Keratinocyte (primary cell): ENCODE measurements around the gene FAM136A. TPM values are rescaled to one million over a fixed set of nuclear protein-coding genes. Genes with fewer than 3 reads are reported as not detected.

Source experiments
- DNase-seq: peaks from one replicate; pipeline ENCODE4 v3.0.0-alpha.2; 2011; ENCODE audit warnings: low read depth, missing footprints, low spot score
- FAIRE-seq: peaks from 2 replicates; lab custom pipeline; 2011; peaks lifted over from hg19 to GRCh38; lab: Jason Lieb, UNC
- H2AFZ ChIP-seq: 2 replicates; pipeline ENCODE4 v1.6.0; 2012; ENCODE audit warnings: low read length, control low read depth, inconsistent platforms; ENCODE audit not compliant: control insufficient read depth
- H3K27ac ChIP-seq: 2 replicates; pipeline ENCODE4 v1.5.1; 2011; ENCODE audit warnings: low read length; ENCODE audit not compliant: control insufficient read depth, insufficient read depth
- H3K27me3 ChIP-seq: 3 replicates; pipeline ENCODE4 v1.6.0; 2011; ENCODE audit warnings: low read length; ENCODE audit not compliant: control insufficient read depth, insufficient read depth; ENCODE audit errors: extremely low read depth
- H3K36me3 ChIP-seq, 2 experiments: 2 replicates in 1 of 2; 3 replicates in 1 of 2; pipeline ENCODE4 v1.5.1; 2011; ENCODE audit warnings: low read length in 2 of 2, mild to moderate bottlenecking in 1 of 2; ENCODE audit not compliant: control insufficient read depth in 2 of 2, insufficient read depth in 2 of 2; ENCODE audit errors: extremely low read depth in 1 of 2
- H3K4me1 ChIP-seq: 3 replicates; pipeline ENCODE4 v1.5.1; 2011; ENCODE audit warnings: low read length; ENCODE audit not compliant: control insufficient read depth, insufficient read depth; ENCODE audit errors: extremely low read depth
- H3K4me2 ChIP-seq: 3 replicates; pipeline ENCODE4 v1.6.0; 2011; ENCODE audit warnings: low read depth, low read length; ENCODE audit not compliant: control insufficient read depth, insufficient read depth; ENCODE audit errors: extremely low read depth
- H3K4me3 ChIP-seq, 3 experiments: fragments of 200-600 bp in 1 of 3; sonication (generic) in 1 of 3; 2 replicates in 2 of 3; 3 replicates in 1 of 3; pipeline ENCODE4 v1.5.1; 2011 to 2016; ENCODE audit warnings: low read length in 3 of 3, mild to moderate bottlenecking in 3 of 3, control low read depth in 2 of 3, inconsistent platforms in 1 of 3, low read depth in 1 of 3, mixed read lengths in 1 of 3, mixed run types in 1 of 3, moderate library complexity in 1 of 3; ENCODE audit not compliant: control insufficient read depth in 2 of 3, insufficient read depth in 2 of 3; ENCODE audit errors: extremely low read depth in 1 of 3
- H3K79me2 ChIP-seq: 2 replicates; pipeline ENCODE4 v1.6.0; 2012; ENCODE audit warnings: low read length; ENCODE audit not compliant: control insufficient read depth, insufficient read depth
- H3K9ac ChIP-seq: 3 replicates; pipeline ENCODE4 v1.6.0; 2011; ENCODE audit warnings: low read length; ENCODE audit not compliant: control insufficient read depth, insufficient read depth; ENCODE audit errors: extremely low read depth
- H3K9me1 ChIP-seq: 3 replicates; pipeline ENCODE4 v1.6.0; 2011; ENCODE audit warnings: low read length; ENCODE audit not compliant: control insufficient read depth, insufficient read depth; ENCODE audit errors: extremely low read depth
- H3K9me3 ChIP-seq: 2 replicates; pipeline ENCODE4 v1.5.1; 2012; ENCODE audit warnings: low read depth, low read length; ENCODE audit not compliant: control insufficient read depth
- H4K20me1 ChIP-seq: 3 replicates; pipeline ENCODE4 v1.6.0; 2011; ENCODE audit warnings: low read length; ENCODE audit not compliant: control insufficient read depth, insufficient read depth; ENCODE audit errors: extremely low read depth
- CTCF ChIP-seq, 3 experiments: IDR thresholded peaks in 1 of 3; conservative IDR thresholded peaks in 1 of 3; optimal IDR thresholded peaks in 1 of 3; 2 replicates in 2 of 3; 3 replicates in 1 of 3; pipeline versions ENCODE3 to v1.5.1; 2011; ENCODE audit warnings: low read length in 3 of 3, mild to moderate bottlenecking in 3 of 3, moderate library complexity in 2 of 3, control low read depth in 1 of 3, inconsistent platforms in 1 of 3; ENCODE audit not compliant: insufficient read depth in 2 of 3; ENCODE audit errors: extremely low read depth in 1 of 3
- EZH2 ChIP-seq: IDR thresholded peaks from one replicate; pipeline ENCODE4 v1.6.1; 2012; ENCODE audit warnings: inconsistent platforms, mild to moderate bottlenecking, low read length, moderate library complexity
- dilution Hi-C: fragments of 300-500 bp; cut with MboI; formaldehyde crosslinking; loops from one replicate; pipeline ENCODE4 v1.7.0; 2020; ENCODE audit warnings: low sequenced_read_pairs; ENCODE audit not compliant: extremely low pct_ligation_motif_present
- polyA plus RNA-seq, 5 experiments: library from polyadenylated mRNA; depleted of rRNA in 3 of 5; stranded (reverse) in 3 of 5; stranded (forward) in 1 of 5; unstranded in 1 of 5; fragments of >200 nt; gene quantifications; 1 replicate in 1 of 5; 2 replicates in 3 of 5; 3 replicates in 1 of 5; pipeline versions ENCODE4 v1.2.1 to v1.2.3, GENCODE V29; 2011 to 2012; ENCODE audit warnings: missing spikeins in 2 of 5, low read depth in 1 of 5, low replicate concordance in 1 of 5

The FAM136A gene
- polyA plus RNA-seq, 1 donor (not counting 4 experiments of a cell fraction or from before 2014, with no cell fraction given), result 35.8 TPM

GRCh38 chr2:70340075-70340474, 38.2 kb upstream of the FAM136A start:
- H3K9me1 ChIP-seq, result no peaks in the 10 kb centered on the region
- H3K9ac ChIP-seq, result no peak overlapping the region
- dilution Hi-C loops, result no loop called here
- no peak overlapping the region for H3K4me3 ChIP-seq
- no peak overlapping the region for H3K27ac ChIP-seq
- H2AFZ ChIP-seq, result no peak overlapping the region
- FAIRE-seq (no peak), DNase-seq (no peak)
- no peak for TF ChIP-seq EZH2
- TF ChIP-seq CTCF (optimal IDR thresholded peaks at IDR 0.05 in 1 of 3, IDR thresholded peaks at IDR 0.05 in 1 of 3, conservative IDR thresholded peaks at IDR 0.05 in 1 of 3; ENCODE audit: extremely low read depth in 1 of 3, insufficient read depth in 2 of 3, low read length in 3 of 3), result no peak
- no peaks in the 10 kb centered on the region for H4K20me1 ChIP-seq
- no peaks in the 10 kb centered on the region for H3K27me3 ChIP-seq
- H3K36me3 ChIP-seq, result no peaks in the 10 kb centered on the region
- H3K4me1 ChIP-seq, result peaks cover 40% of the 10 kb centered on the region
- no peaks in the 10 kb centered on the region for H3K9me3 ChIP-seq
- H3K79me2 ChIP-seq, result no peaks in the 10 kb centered on the region
- H3K4me2 ChIP-seq, result no peak overlapping the region

DNA sequence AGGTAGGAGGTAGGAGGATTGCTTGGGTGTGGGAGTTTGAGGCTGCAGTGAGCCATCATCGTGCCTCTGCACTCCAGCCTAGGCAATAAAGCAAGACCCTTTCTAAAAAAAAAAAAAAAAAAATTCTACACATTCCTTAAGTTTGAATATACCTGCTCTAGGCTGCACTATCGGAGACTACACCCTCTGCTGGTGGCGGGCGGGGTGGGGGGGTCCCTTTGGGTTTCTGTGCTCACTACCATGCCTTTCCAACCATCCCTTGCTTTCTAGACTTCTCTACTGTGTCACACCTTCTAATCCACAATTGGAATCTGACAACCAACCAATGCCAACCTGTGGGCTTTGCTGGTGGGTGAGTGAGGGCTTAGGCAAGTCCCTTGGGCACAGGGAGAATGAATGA, 34.7 kb upstream of the FAM136A start:
- dilution Hi-C loops, result no loop called here
- no peak overlapping the region for H2AFZ ChIP-seq
- H3K27me3 ChIP-seq, result no peaks in the 10 kb centered on the region
- no peaks in the 10 kb centered on the region for H3K36me3 ChIP-seq
- FAIRE-seq (no peak), DNase-seq (no peak)
- peaks cover 24% of the 10 kb centered on the region for H3K4me1 ChIP-seq
- no peaks in the 10 kb centered on the region for H3K79me2 ChIP-seq
- H3K9ac ChIP-seq, result no peak overlapping the region
- H3K9me3 ChIP-seq, result no peaks in the 10 kb centered on the region
- no peak overlapping the region for H3K4me2 ChIP-seq
- no peak overlapping the region for H3K27ac ChIP-seq
- H3K9me1 ChIP-seq, result no peaks in the 10 kb centered on the region
- TF ChIP-seq EZH2 (no peak), CTCF (optimal IDR thresholded peaks at IDR 0.05 in 1 of 3, IDR thresholded peaks at IDR 0.05 in 1 of 3, conservative IDR thresholded peaks at IDR 0.05 in 1 of 3; ENCODE audit: extremely low read depth in 1 of 3, insufficient read depth in 2 of 3, low read length in 3 of 3) (no peak)
- no peak overlapping the region for H3K4me3 ChIP-seq
- H4K20me1 ChIP-seq, result no peaks in the 10 kb centered on the region
